Uterus (tissue), 4 donors: ENCODE measurements around the gene PRMT7. TPM values are rescaled to one million over a fixed set of nuclear protein-coding genes. Genes with fewer than 3 reads are reported as not detected.

Source experiments
- DNase-seq, 2 donors: peaks; one replicate each; pipeline ENCODE4 v3.0.0-alpha.2; 2019 to 2020
- H3K27ac ChIP-seq, 2 donors: fragments of 200-600 bp; sonication (generic); 1 replicate in 1 of 2; 2 replicates in 1 of 2; pipeline ENCODE4 v1.5.1; 2016 to 2018
- H3K27me3 ChIP-seq, 2 donors: fragments of 200-600 bp; sonication (generic); one replicate each; pipeline ENCODE4 v1.5.1; 2018 to 2019; ENCODE audit warnings: control low read depth in 1 of 2
- H3K36me3 ChIP-seq, 2 donors: fragments of 200-600 bp; sonication (generic); one replicate each; pipeline ENCODE4 v1.5.1; 2019; ENCODE audit warnings: control low read depth in 1 of 2
- H3K4me1 ChIP-seq, 2 donors: fragments of 200-600 bp; sonication (generic); one replicate each; pipeline ENCODE4 v1.5.1; 2018 to 2019; ENCODE audit warnings: control low read depth in 1 of 2
- H3K4me3 ChIP-seq, 2 donors: fragments of 200-600 bp; sonication (generic); 1 replicate in 1 of 2; 2 replicates in 1 of 2; pipeline ENCODE4 v1.5.1; 2018 to 2019; ENCODE audit warnings: mild to moderate bottlenecking in 1 of 2
- H3K9me3 ChIP-seq, 2 donors: fragments of 200-600 bp; sonication (generic); one replicate each; pipeline ENCODE4 v1.5.1; 2019; ENCODE audit warnings: control low read depth in 1 of 2
- CTCF ChIP-seq, 4 experiments: fragments of 200-600 bp in 2 of 4; fragments of 450-650 bp in 2 of 4; sonication (generic) in 2 of 4; IDR thresholded peaks; one replicate each; pipeline ENCODE4 v1.5.1; 2016 to 2019; ENCODE audit warnings: antibody characterized with exemption in 4 of 4, mild to moderate bottlenecking in 2 of 4, moderate library complexity in 1 of 4
- POLR2A ChIP-seq, 2 donors: fragments of 450-650 bp; IDR thresholded peaks; one replicate each; pipeline ENCODE4 v1.6.1; 2016; ENCODE audit warnings: antibody characterized with exemption in 2 of 2, mild to moderate bottlenecking in 1 of 2, moderate library complexity in 1 of 2
- intact Hi-C: fragments of 100-400 bp; cut with DNase I; formaldehyde crosslinking; loops from one replicate; pipeline ENCODE4 v1.15.1; 2023; ENCODE audit warnings: low total_unique reads
- total RNA-seq, 4 donors: library from RNA; depleted of rRNA in 3 of 4; stranded (reverse); fragments of >200 nt in 3 of 4; gene quantifications; one replicate each; pipeline versions ENCODE4 v1.1.0 to v1.2.4, GENCODE V29; 2014 to 2023
- donor health status: DM: yes; HTN: yes; CAD: no.

The PRMT7 gene
- total RNA-seq, 4 donors from 2014 or later: 8.2 to 111 (median 66.9) TPM

- DNase-seq: no peak
- H3K27me3 ChIP-seq: no peaks in the 10 kb centered on the region
- H3K27ac ChIP-seq: no peak overlapping the region
- no peak overlapping the region for H3K4me3 ChIP-seq
- no peak for TF ChIP-seq CTCF (IDR thresholded peaks at IDR 0.05)
- no peak for TF ChIP-seq POLR2A (IDR thresholded peaks at IDR 0.05)
- intact Hi-C loops: no loop called here
- no peaks in the 10 kb centered on the region for H3K4me1 ChIP-seq
- H3K36me3 ChIP-seq: no peaks in the 10 kb centered on the region
- H3K9me3 ChIP-seq: no peaks in the 10 kb centered on the region
These were observed 38.0 kb downstream of the PRMT7 start for GRCh38 chr16:68348639-68349445.

GRCh38 chr16:68349838-68350410 lies 39.1 kb downstream of the PRMT7 start:
- no peak for TF ChIP-seq POLR2A (IDR thresholded peaks at IDR 0.05)
- TF ChIP-seq CTCF (IDR thresholded peaks at IDR 0.05): no peak
- intact Hi-C loops: no loop called here
- no peak for DNase-seq
- Histone ChIP-seq H3K27ac (no peak overlapping the region), H3K36me3 (no peaks in the 10 kb centered on the region), H3K4me1 (no peaks in the 10 kb centered on the region), H3K27me3 (no peaks in the 10 kb centered on the region), H3K4me3 (no peak overlapping the region), H3K9me3 (no peaks in the 10 kb centered on the region)

- no peaks in the 10 kb centered on the region for H3K36me3 ChIP-seq
- intact Hi-C loops: no loop called here
These were observed 40.1 kb downstream of the PRMT7 start for GRCh38 chr16:68350813-68351350.

GRCh38 chr16:68351463-68351862 lies 40.6 kb downstream of the PRMT7 start:
- no peaks in the 10 kb centered on the region for H3K4me1 ChIP-seq
- no peak for TF ChIP-seq POLR2A (IDR thresholded peaks at IDR 0.05)
- TF ChIP-seq CTCF (IDR thresholded peaks at IDR 0.05): no peak
- no peak for DNase-seq
- no peak overlapping the region for H3K27ac ChIP-seq
- no peaks in the 10 kb centered on the region for H3K36me3 ChIP-seq
- H3K9me3 ChIP-seq: no peaks in the 10 kb centered on the region
- no peak overlapping the region for H3K4me3 ChIP-seq
- no peaks in the 10 kb centered on the region for H3K27me3 ChIP-seq
- intact Hi-C loops: no loop called here

More at GRCh38 chr16:68350813-68351350, 40.1 kb downstream of the PRMT7 start:
- no peak overlapping the region for H3K4me3 ChIP-seq
- no peak for DNase-seq
- no peaks in the 10 kb centered on the region for H3K9me3 ChIP-seq
- H3K4me1 ChIP-seq: no peaks in the 10 kb centered on the region
- TF ChIP-seq CTCF (IDR thresholded peaks at IDR 0.05) (no peak), POLR2A (IDR thresholded peaks at IDR 0.05) (no peak)
- no peak overlapping the region for H3K27ac ChIP-seq
- H3K27me3 ChIP-seq: no peaks in the 10 kb centered on the region

GRCh38 chr16:68351991-68352431 lies 41.2 kb downstream of the PRMT7 start:
- H3K4me1 ChIP-seq: no peaks in the 10 kb centered on the region
- H3K9me3 ChIP-seq: no peaks in the 10 kb centered on the region
- H3K27ac ChIP-seq: no peak overlapping the region
- intact Hi-C loops: no loop called here
- H3K4me3 ChIP-seq: no peak overlapping the region
- no peak for DNase-seq
- H3K36me3 ChIP-seq: no peaks in the 10 kb centered on the region
- no peak for TF ChIP-seq POLR2A (IDR thresholded peaks at IDR 0.05)
- TF ChIP-seq CTCF (IDR thresholded peaks at IDR 0.05): no peak
- no peaks in the 10 kb centered on the region for H3K27me3 ChIP-seq
